IMR-90 (cell line): ENCODE results near the gene OR2A1. TPM values are rescaled to one million over a fixed set of nuclear protein-coding genes. Genes with fewer than 3 reads are reported as not detected.
"Not testable (repeated sequence)": the region's sequence is repeated elsewhere in the genome, so short reads cannot be mapped to it uniquely, and the experiment has no call there.

Source experiments
- ATAC-seq: fragments of 200-7000 bp; cut with Tn5 transposase; 2 replicates; pipeline ENCODE4 v1.9.1; 2020; ENCODE audit warnings: low read depth, mild to moderate bottlenecking, moderate library complexity
- BruUV-seq: library from RNA; stranded (reverse); fragments of 400-500 nt; replicated peaks from 2 replicates; lab custom pipeline; 2021; lab: Mats Ljungman, UMichigan
- CTCF ChIA-PET: fragments of 300-600 bp; formaldehyde crosslinking; extraction: SDS; loops from one replicate; lab custom pipeline; 2021; ENCODE audit warnings: antibody characterized with exemption; lab: Yijun Ruan, JAX
- POLR2A ChIA-PET: fragments of 300-600 bp; sonication (Branson Sonifier 250); formaldehyde crosslinking; loops from one replicate; lab custom pipeline; 2022; ENCODE audit warnings: antibody characterized with exemption; ENCODE audit not compliant: unreplicated experiment; lab: Charles Lee
- DNase-seq: peaks from one replicate; pipeline ENCODE4 v3.0.0; 2013
- H2AFZ ChIP-seq: replicated peaks from 2 replicates; pipeline ENCODE3; 2013; ENCODE audit warnings: low read length, mild to moderate bottlenecking; ENCODE audit not compliant: poor library complexity
- H2AK5ac ChIP-seq: 2 replicates; pipeline ENCODE4 v1.6.1; 2013; ENCODE audit warnings: low read depth, low read length, inconsistent platforms
- H2AK9ac ChIP-seq: replicated peaks from 2 replicates; pipeline ENCODE3; 2013; ENCODE audit warnings: mild to moderate bottlenecking, low read depth, low read length, moderate library complexity; ENCODE audit not compliant: poor library complexity
- H2BK120ac ChIP-seq: 2 replicates; pipeline ENCODE4 v1.6.1; 2013; ENCODE audit warnings: low read depth, low read length, inconsistent platforms
- H2BK15ac ChIP-seq: 3 replicates; pipeline ENCODE4 v1.6.1; 2013; ENCODE audit warnings: low read depth, low read length, inconsistent platforms
- H2BK20ac ChIP-seq: 2 replicates; pipeline ENCODE4 v1.6.1; 2013; ENCODE audit warnings: low read depth, mild to moderate bottlenecking, inconsistent platforms, low read length, moderate library complexity
- H2BK5ac ChIP-seq: 2 replicates; pipeline ENCODE4 v1.6.1; 2013; ENCODE audit warnings: mild to moderate bottlenecking, low read depth, low read length, inconsistent platforms; ENCODE audit not compliant: poor library complexity, severe bottlenecking
- H3K14ac ChIP-seq: replicated peaks from 2 replicates; pipeline ENCODE4 v1.6.1; 2013; ENCODE audit warnings: low read depth, low read length, inconsistent platforms
- H3K18ac ChIP-seq: 2 replicates; pipeline ENCODE4 v1.6.1; 2013; ENCODE audit warnings: low read depth, low read length, control low read depth
- H3K23ac ChIP-seq: 2 replicates; pipeline ENCODE4 v1.6.1; 2013; ENCODE audit warnings: low read depth, low read length, inconsistent platforms
- H3K27ac ChIP-seq: 2 replicates; pipeline ENCODE4 v1.5.1; 2013; ENCODE audit warnings: mild to moderate bottlenecking, control low read depth, low read length; ENCODE audit not compliant: insufficient read depth
- H3K27me3 ChIP-seq: 2 replicates; pipeline ENCODE4 v1.6.1; 2013; ENCODE audit warnings: low read length; ENCODE audit not compliant: control insufficient read depth, insufficient read depth
- H3K36me3 ChIP-seq: 2 replicates; pipeline ENCODE4 v1.6.1; 2013; ENCODE audit warnings: low read length, mixed read lengths; ENCODE audit not compliant: control insufficient read depth, insufficient read depth
- H3K4ac ChIP-seq: 2 replicates; pipeline ENCODE4 v1.6.1; 2013; ENCODE audit warnings: low read depth, low read length, inconsistent platforms
- H3K4me1 ChIP-seq: 2 replicates; pipeline ENCODE4 v1.6.1; 2013; ENCODE audit warnings: low read length, mixed read lengths; ENCODE audit not compliant: control insufficient read depth, insufficient read depth
- H3K4me2 ChIP-seq: 2 replicates; pipeline ENCODE4 v1.6.1; 2013; ENCODE audit warnings: low read depth, mild to moderate bottlenecking, control low read depth, low read length, moderate library complexity
- H3K4me3 ChIP-seq: 2 replicates; pipeline ENCODE4 v1.5.1; 2013; ENCODE audit warnings: low read depth, mild to moderate bottlenecking, control low read depth, low read length, moderate library complexity; ENCODE audit not compliant: insufficient read depth
- H3K56ac ChIP-seq: 2 replicates; pipeline ENCODE4 v1.6.1; 2013; ENCODE audit warnings: low read length, inconsistent platforms; ENCODE audit not compliant: insufficient read depth; ENCODE audit errors: extremely low read depth
- H3K79me1 ChIP-seq, 2 experiments: 2 replicates each; pipeline ENCODE4 v1.6.1; 2013; ENCODE audit warnings: low read length in 2 of 2, inconsistent platforms in 1 of 2, low read depth in 1 of 2
- H3K9ac ChIP-seq: 2 replicates; pipeline ENCODE4 v1.6.1; 2013; ENCODE audit warnings: low read depth, low read length, control low read depth
- H3K9me1 ChIP-seq: 2 replicates; pipeline ENCODE4 v1.6.1; 2013; ENCODE audit warnings: low read length, inconsistent platforms; ENCODE audit not compliant: insufficient read depth
- H3K9me3 ChIP-seq: 2 replicates; pipeline ENCODE4 v1.6.1; 2013; ENCODE audit warnings: low read length; ENCODE audit not compliant: control insufficient read depth, insufficient read depth
- H4K20me1 ChIP-seq: 2 replicates; pipeline ENCODE4 v1.6.1; 2013; ENCODE audit warnings: low read length, inconsistent platforms; ENCODE audit not compliant: insufficient read depth
- H4K5ac ChIP-seq: 2 replicates; pipeline ENCODE4 v1.6.1; 2013; ENCODE audit warnings: mild to moderate bottlenecking, low read depth, low read length, control low read depth
- H4K8ac ChIP-seq, 2 experiments: 2 replicates each; pipeline ENCODE4 v1.6.1; 2013; ENCODE audit warnings: low read depth in 2 of 2, low read length in 2 of 2, control low read depth in 1 of 2, inconsistent platforms in 1 of 2
- H4K91ac ChIP-seq: 2 replicates; pipeline ENCODE4 v1.6.1; 2013; ENCODE audit warnings: low read depth, low read length, inconsistent platforms; ENCODE audit not compliant: insufficient read depth
- WGBS, 2 experiments: methylation state at CpG; one replicate each; pipeline versions ENCODE4 v1.1.5 to v1.1.7; 2013; ENCODE audit warnings: missing lambda C conversion rate in 2 of 2; ENCODE audit not compliant: insufficient read length in 1 of 2; ENCODE audit errors: extremely low coverage in 2 of 2; 5-methylcytosine and 5-hydroxymethylcytosine counted together
- dilution Hi-C: fragments of 300-500 bp; cut with HindIII; formaldehyde crosslinking; loops from one replicate; pipeline ENCODE4 v1.14.3; 2018; ENCODE audit warnings: low sequenced_read_pairs; ENCODE audit not compliant: unreplicated experiment
- in situ Hi-C: fragments of 300-500 bp; cut with MboI; formaldehyde crosslinking; loops from 3 replicates; pipeline ENCODE4 v1.14.3; 2019; ENCODE audit warnings: low sequenced_read_pairs, inconsistent platforms, mixed read lengths
- intact Hi-C: fragments of 100-400 bp; cut with micrococcal nuclease; formaldehyde crosslinking; loops from 2 replicates; pipeline ENCODE4 v1.10.0; 2022
- polyA plus RNA-seq, 3 experiments: library from polyadenylated mRNA; depleted of rRNA; stranded (reverse); fragments of >200 nt; gene quantifications; 2 replicates each; pipeline ENCODE4 v1.2.3, GENCODE V29; 2012; ENCODE audit warnings: low replicate concordance in 1 of 3
- total RNA-seq: library from RNA; depleted of rRNA; stranded (reverse); fragments of >200 nt; gene quantifications from 2 replicates; pipeline ENCODE4 v1.2.3, GENCODE V29; 2012

OR2A1 gene
- total and polyA plus RNA-seq, 2 of the 4 experiments (the other 2 are of a cell fraction): not detected

DNA sequence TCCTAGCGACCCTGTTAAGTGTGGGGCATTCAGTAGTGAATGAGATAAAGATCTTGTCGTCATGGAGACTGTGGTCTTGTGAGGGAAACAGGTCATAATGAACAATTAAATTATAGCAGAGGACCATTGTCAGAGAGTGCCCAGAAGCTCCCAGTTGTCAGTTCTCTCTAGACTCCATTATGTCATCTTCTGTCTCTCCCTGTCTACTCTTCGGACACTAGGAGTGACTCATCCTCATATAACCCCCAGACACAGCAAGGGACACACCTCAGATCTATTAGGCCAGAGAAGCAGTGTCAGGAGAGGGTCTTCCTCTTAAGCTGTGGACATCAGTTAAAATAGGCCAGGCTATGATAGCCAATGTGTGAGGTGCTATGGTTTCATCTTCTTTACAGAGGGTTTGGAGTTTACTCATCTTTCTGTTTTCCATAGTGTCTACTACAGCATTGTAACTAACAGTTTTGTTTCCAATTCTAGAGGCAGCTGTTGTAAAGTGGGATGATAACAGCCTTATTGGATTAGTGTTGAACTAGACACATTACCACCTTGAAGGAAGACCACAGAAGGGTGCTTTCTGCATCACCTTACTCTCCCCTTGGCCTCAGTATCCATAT lies 24.9 kb upstream of the OR2A1 start:
- H3K4me1 ChIP-seq, H3K56ac ChIP-seq, H3K27me3 ChIP-seq, intact Hi-C loops, H4K91ac ChIP-seq, H3K23ac ChIP-seq, H3K36me3 ChIP-seq, POLR2A ChIA-PET, H3K14ac ChIP-seq, H4K5ac ChIP-seq, dilution Hi-C loops, H4K8ac ChIP-seq, H3K4me3 ChIP-seq, H3K4ac ChIP-seq, H2AK9ac ChIP-seq, H2AFZ ChIP-seq, H2BK15ac ChIP-seq, H3K9me3 ChIP-seq, H2AK5ac ChIP-seq, H2BK120ac ChIP-seq, H3K9me1 ChIP-seq, BruUV-seq, H3K9ac ChIP-seq, ATAC-seq, H2BK20ac ChIP-seq, in situ Hi-C loops, H3K27ac ChIP-seq, H3K79me1 ChIP-seq, H3K4me2 ChIP-seq, CTCF ChIA-PET, H3K18ac ChIP-seq, DNase-seq, H2BK5ac ChIP-seq, H4K20me1 ChIP-seq: not testable (repeated sequence)
- no CpG with 5 or more reads among the region's 3 CpGs for WGBS, 2 experiments

DNA sequence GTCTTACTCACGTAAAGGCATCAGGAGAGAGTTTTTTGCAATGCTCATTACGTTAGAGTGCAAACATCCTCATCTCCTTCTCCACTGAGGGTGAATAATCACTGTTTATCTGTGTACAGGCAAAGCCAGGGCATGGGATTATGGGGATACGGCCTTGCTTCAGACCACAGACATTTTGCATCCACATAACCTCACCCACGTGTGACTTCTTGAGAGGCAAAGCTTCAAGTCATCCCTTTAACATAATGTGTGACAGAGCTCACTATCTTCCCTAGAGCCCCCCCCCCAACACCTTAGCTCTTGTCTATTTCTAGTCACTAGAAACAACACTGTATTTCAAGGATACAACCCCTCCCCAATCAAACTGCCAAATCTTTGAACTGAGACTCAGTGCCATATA lies 20.6 kb upstream of the OR2A1 start:
- CTCF ChIA-PET, H2BK15ac ChIP-seq, H3K18ac ChIP-seq, intact Hi-C loops, H3K14ac ChIP-seq, H2AFZ ChIP-seq, H2BK20ac ChIP-seq, H3K4me1 ChIP-seq, H3K27me3 ChIP-seq, H3K9ac ChIP-seq, BruUV-seq, H3K56ac ChIP-seq, H4K91ac ChIP-seq, H3K4me2 ChIP-seq, H3K4ac ChIP-seq, H4K8ac ChIP-seq, H3K9me3 ChIP-seq, H3K27ac ChIP-seq, POLR2A ChIA-PET, H3K36me3 ChIP-seq, in situ Hi-C loops, ATAC-seq, H2BK120ac ChIP-seq, H3K9me1 ChIP-seq, H2AK5ac ChIP-seq, H3K79me1 ChIP-seq, H3K4me3 ChIP-seq, DNase-seq, H2BK5ac ChIP-seq, H3K23ac ChIP-seq, H4K20me1 ChIP-seq, dilution Hi-C loops, H2AK9ac ChIP-seq, H4K5ac ChIP-seq: not testable (repeated sequence)
- WGBS, 2 experiments: no CpG with 5 or more reads among the region's 4 CpGs
